ENCODE data around the gene NPW.

Gene NPW

DNA sequence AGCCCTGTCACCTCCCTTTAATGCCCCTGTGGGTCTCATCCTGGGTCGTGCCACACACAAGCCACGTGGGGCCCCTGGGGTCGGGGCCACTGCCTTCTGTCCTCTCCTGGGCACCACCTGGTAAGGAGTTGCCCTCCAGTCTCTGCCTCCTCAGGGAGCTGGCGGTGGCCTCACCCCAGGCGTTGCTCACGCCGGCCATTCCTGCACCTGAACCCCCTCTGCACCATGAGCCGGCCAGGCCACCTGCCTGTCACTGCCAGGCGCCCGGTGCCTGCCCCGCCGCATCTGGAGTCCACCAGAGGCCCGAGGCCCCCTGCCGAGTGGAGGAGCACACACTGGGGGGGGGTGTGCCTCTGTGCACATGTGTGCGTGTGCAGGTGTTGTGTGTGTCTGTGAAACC, 17.5 kb downstream of the NPW start:
- DNase-seq (ENCODE audit: low read depth), result no peak

- no peak for DNase-seq (ENCODE audit: low read depth)
Measured at GRCh38 chr16:2037647-2038381, 18.2 kb downstream of the NPW start.

DNA sequence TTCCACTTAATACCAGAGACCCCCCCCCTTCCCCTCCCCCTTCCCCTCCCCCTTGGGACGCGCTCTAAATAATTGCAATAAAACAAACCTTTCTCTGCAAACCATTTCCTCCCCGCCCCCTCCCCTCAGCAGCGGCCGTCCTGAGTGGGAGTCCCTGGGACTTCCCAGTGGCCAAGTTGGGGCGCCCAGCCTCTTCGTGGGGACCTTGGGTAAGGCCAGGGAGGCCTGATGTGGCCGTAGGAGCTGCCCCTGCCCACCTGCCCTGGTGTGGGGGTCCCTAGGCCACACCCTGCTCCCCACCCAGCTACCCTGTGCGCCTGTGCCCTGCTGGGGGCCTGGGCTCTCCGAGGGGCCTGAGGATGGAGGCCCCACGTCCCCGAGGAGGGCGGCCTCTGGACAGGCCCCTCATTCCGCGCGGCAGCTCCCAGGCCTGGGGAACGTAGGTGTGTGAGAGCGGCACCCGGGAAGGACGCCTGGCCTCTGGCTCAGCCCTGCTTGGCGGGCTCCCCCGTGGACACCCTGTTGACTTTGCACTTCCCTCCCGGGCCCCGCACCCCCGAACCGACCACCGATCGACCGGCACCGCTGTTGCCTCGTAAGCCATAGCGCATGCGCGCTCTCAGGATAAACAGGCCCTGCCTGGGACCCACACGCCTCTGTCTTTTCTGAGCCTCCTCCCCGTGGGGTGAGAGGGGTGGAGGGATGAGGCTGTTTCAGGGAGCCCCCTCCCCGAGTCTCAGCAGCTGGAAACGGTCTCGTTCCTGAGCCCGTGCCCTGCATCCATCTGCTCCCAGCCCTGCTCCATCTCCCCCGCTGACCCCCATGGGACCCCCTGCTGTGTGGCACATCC, 19.0 kb downstream of the NPW start:
- no peak for DNase-seq (ENCODE audit: low read depth)

DNA sequence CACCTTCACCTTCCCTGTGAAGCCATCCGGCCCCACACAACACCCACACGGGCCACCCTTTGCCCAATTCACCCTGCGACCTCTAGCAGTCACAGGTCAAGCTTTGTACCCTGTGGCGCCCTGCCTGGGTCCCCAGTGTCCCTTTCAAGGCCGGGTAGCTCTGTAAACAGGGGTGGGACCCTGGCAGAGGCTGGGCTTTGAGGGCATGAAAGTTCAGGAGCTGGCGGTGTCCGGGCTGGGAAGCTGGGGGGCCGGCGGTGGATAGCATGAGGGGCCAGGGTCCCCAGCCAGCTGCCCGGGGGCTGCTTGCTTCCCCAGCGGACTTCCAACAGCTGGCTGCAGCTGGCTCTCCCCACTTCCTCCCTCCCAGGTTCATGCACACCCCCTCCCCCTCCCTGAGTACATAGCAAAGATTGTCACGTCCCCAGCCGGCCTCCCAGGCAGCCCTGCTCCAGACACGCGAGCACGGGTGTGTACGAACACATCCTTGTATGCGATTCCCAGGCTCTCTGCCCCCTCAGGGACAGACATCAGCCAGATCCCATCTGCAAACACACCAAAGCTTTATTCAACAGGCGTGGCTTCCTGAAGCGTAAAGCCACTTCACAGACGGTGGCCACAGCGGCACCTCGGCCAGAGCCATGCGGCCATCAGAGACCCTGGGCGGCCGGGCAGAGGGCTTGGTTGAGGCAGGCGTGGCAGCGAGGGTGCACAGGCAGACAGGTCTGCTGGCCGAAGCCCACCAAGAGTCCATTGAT, 19.9 kb downstream of the NPW start:
- no peak for DNase-seq (ENCODE audit: low read depth)

- DNase-seq (ENCODE audit: low read depth), result no peak
Measured at GRCh38 chr16:2040041-2040786, 20.6 kb downstream of the NPW start.

DNA sequence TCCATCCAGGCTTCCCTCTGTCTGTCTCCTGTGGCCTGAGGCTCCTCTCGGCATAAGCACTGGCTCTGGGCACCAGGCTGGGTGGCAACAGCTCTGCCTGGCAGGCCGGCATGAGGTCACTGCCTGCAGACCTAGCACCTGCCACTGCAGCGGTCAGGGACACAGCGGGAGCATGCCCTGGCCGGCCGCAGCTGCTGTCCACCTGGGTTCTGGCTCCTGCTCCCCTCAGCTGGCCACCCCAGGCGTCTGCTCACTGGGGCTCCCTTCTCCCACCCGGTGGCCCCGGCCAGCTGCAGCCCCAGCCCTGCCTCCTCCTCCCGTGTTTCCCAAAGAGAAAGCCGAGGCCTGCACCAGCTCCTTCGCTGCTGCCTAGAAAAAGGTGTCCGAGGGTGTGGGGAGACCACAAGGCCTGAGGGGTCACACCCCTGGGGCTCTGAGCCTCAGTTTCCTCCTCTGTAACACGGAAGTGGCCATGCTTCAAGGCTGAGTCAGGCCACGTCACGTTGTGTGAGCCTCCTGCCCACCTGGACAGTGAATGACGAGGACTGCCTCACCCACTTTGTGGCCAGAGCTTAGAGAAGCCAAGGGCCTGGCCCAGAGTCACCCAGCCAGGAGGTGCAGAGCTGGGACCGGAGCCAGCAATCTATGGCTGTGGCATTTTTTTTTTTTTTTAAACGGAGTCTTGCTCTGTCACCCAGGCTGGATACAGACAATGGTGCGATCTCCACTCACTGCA, 21.4 kb downstream of the NPW start:
- DNase-seq (ENCODE audit: low read depth), result no peak

DNA sequence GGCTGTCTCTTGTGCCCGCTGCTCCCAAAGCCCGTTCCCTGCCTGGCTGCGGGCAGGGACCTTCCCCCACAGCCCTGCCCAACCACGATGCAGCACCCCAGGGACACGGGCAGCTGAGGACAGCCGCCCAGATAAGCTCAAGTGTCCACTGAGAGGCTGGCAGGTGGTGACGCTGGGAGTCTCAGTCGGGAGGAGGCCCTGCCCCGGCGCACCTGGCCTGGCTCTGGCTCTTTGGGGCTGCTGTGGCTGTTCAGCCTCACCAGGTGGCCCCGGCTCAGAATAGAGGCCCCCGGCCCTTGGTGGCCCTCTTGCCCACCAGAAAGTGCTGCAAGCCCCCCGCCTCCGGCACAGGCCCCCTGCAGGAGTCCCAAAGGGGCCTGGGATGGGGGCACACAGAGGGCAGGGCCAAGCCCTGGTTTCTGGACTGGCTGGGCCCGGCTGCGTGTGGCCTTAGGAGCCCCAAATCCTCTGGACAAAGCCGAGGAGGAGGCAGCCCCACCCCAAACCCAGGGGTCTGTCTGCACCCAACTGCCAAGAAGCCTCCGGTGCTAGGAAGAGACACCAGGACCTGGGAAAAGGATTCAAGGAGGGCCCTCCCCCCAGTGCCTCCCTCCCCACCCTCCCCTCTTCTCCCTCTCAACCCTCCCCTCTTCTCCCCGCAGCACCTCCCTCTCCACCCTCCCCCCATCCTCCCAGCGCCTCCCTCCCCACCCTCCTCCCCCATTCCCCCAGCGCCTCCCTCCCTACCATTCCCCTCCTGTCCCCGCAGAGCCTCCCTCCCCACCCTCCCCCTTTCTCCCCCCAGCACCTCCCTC, 22.8 kb downstream of the NPW start:
- no peak for DNase-seq (ENCODE audit: low read depth)

GRCh38 chr16:2042986-2043666, 23.5 kb downstream of the NPW start:
- DNase-seq (ENCODE audit: low read depth), result no peak

- no peak for DNase-seq (ENCODE audit: low read depth)
Measured at GRCh38 chr16:2043667-2044451, 24.3 kb downstream of the NPW start.

DNA sequence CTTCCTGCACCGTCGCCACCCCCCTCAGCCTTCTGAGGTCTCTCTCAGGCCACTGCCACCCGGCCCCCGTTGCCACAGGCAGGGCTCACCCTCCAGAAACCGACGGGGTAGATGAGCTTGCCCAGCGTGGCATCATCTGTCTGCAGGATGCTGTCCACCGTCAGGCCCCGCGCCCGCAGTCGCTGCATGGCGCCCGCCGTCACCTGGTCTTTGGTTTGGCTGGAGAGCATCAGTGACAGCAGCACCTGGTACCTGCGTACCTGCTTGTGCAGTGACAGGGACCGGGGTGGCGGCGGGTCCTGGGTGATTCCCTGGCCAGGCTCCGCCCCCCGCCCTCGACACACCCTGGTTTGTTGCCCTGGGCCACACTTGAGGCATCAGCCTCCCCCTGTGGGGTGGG, 25.0 kb downstream of the NPW start:
- DNase-seq (ENCODE audit: low read depth), result no peak

DNA sequence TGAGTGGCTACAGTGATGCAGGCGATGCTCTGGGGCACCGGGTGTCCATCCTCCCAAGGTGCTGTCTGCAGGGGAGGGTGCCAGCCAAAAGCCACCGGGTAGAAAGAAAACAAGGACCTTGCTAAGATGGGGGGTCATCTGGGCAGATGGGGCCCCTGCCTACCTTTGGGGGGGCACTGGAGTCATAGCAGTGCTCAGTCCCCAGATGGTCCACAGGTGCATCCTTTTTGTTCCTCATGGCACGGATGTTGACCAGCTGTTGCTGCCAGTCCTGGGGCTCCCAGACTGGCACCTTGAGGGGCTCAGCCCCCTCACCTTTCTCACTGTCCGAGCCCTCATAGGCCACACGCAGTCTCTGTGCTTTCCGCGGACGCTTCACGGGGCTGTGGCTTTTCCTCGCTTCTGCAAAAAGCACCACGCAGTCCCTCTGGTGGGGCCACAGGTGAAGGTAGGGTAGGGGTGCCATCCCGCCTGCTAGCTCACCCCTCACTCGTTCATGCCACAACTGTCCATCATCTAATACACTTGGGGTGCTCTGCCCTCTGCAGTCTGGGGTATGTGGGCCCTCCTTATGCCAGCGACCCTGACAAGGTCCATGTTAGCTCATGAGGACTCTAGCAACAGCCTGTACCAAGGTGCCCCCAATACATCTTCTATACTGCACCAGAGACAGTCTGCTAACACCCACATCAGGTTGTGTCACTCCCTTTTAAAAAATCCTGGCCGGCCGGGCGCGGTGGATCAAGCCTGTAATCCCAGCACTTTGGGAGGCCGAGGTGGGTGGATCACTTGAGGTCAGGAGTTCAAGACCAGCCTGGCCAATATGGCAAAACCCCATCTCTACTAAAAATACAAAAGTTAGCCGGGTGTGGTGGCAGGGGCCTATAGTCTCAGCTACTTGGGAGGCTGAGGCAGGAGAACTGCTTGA, 26.6 kb downstream of the NPW start:
- no peak for DNase-seq (ENCODE audit: low read depth)

- DNase-seq (ENCODE audit: low read depth), result no peak
Measured at GRCh38 chr16:2046893-2047329, 27.3 kb downstream of the NPW start.

GRCh38 chr16:2047330-2048115, 27.9 kb downstream of the NPW start, which contains the start of the genes NTHL1 and TSC2:
Gene NTHL1 (minus strand): TSS chr16:2047834. CDS start chr16:2047823, 11 bp downstream.
Gene TSC2 (plus strand): TSS chr16:2047985. CDS start chr16:2048616, 631 bp downstream.
- DNase-seq (ENCODE audit: low read depth), result peak; percentile 65

GRCh38 chr16:2048116-2048543, 28.5 kb downstream of the NPW start:
- no peak for DNase-seq (ENCODE audit: low read depth)

GRCh38 chr16:2053211-2053610, 33.6 kb downstream of the NPW start:
- no peak for DNase-seq (ENCODE audit: low read depth)

GRCh38 chr16:2053897-2054296, 34.3 kb downstream of the NPW start:
- no peak for DNase-seq (ENCODE audit: low read depth)

Data from HS-5 (cell line).